ENCODE results near the gene TULP1.

TULP1 gene

GRCh38 chr6:35493307-35493983, 19.3 kb downstream of the TULP1 start:
- Histone ChIP-seq H3K4me3 (ENCODE audit: low read depth in 1 of 2, low read length in 2 of 2) (no peak overlapping the region), H3K27me3 (ENCODE audit: insufficient read depth, low read length, poor library complexity) (peaks cover 23% of the 10 kb centered on the region), H3K9me3 (ENCODE audit: insufficient read depth, low read length, severe bottlenecking) (no peaks in the 10 kb centered on the region), H3K4me1 (ENCODE audit: insufficient read depth, low read length) (peaks cover 12% of the 10 kb centered on the region), H3K36me3 (ENCODE audit: insufficient read depth, low read length) (no peaks in the 10 kb centered on the region), H4K20me1 (ENCODE audit: insufficient read depth, low read length) (peaks cover 8% of the 10 kb centered on the region), H3K79me2 (ENCODE audit: insufficient read depth, low read length) (no peaks in the 10 kb centered on the region), H3K9ac (ENCODE audit: low read depth, low read length) (no peak overlapping the region), H2AFZ (ENCODE audit: low read depth, low read length) (no peak overlapping the region), H3K27ac (ENCODE audit: low read length) (no peak overlapping the region), H3K4me2 (ENCODE audit: insufficient read depth, low read length) (no peak overlapping the region)
- no peak for DNase-seq
- TF ChIP-seq EZH2 (IDR thresholded peaks at IDR 0.05; ENCODE audit: borderline replicate concordance, low read depth, low read length, severe bottlenecking): no peak
- TF ChIP-seq CTCF (IDR thresholded peaks at IDR 0.05; ENCODE audit: borderline replicate concordance, extremely low read depth, low read length, poor library complexity, severe bottlenecking): no peak
- no peak for ATAC-seq (ENCODE audit: insufficient read depth, low read depth)

GRCh38 chr6:35492974-35493284, 19.8 kb downstream of the TULP1 start:
- no peak for DNase-seq
- ATAC-seq (ENCODE audit: insufficient read depth, low read depth): no peak
- H3K27me3 ChIP-seq (ENCODE audit: insufficient read depth, low read length, poor library complexity): peaks cover 18% of the 10 kb centered on the region
- no peak overlapping the region for H3K27ac ChIP-seq (ENCODE audit: low read length)
- TF ChIP-seq EZH2 (IDR thresholded peaks at IDR 0.05; ENCODE audit: borderline replicate concordance, low read depth, low read length, severe bottlenecking): no peak
- no peak for TF ChIP-seq CTCF (IDR thresholded peaks at IDR 0.05; ENCODE audit: borderline replicate concordance, extremely low read depth, low read length, poor library complexity, severe bottlenecking)
- no peak overlapping the region for H3K4me3 ChIP-seq (ENCODE audit: low read depth in 1 of 2, low read length in 2 of 2)
- no peak overlapping the region for H3K4me2 ChIP-seq (ENCODE audit: insufficient read depth, low read length)
- H3K36me3 ChIP-seq (ENCODE audit: insufficient read depth, low read length): no peaks in the 10 kb centered on the region
- no peak overlapping the region for H2AFZ ChIP-seq (ENCODE audit: low read depth, low read length)
- H3K9me3 ChIP-seq (ENCODE audit: insufficient read depth, low read length, severe bottlenecking): no peaks in the 10 kb centered on the region
- no peaks in the 10 kb centered on the region for H3K79me2 ChIP-seq (ENCODE audit: insufficient read depth, low read length)
- no peak overlapping the region for H3K9ac ChIP-seq (ENCODE audit: low read depth, low read length)
- peaks cover 9% of the 10 kb centered on the region for H3K4me1 ChIP-seq (ENCODE audit: insufficient read depth, low read length)
- peaks cover 4% of the 10 kb centered on the region; the same call in 1 of the 2 replicates for H4K20me1 ChIP-seq (ENCODE audit: insufficient read depth, low read length)

- Histone ChIP-seq H3K4me2 (ENCODE audit: insufficient read depth, low read length) (no peak overlapping the region), H2AFZ (ENCODE audit: low read depth, low read length) (no peak overlapping the region), H3K9ac (ENCODE audit: low read depth, low read length) (no peak overlapping the region), H3K79me2 (ENCODE audit: insufficient read depth, low read length) (no peaks in the 10 kb centered on the region), H4K20me1 (ENCODE audit: insufficient read depth, low read length) (peaks cover 4% of the 10 kb centered on the region; the same call in 1 of the 2 replicates), H3K9me3 (ENCODE audit: insufficient read depth, low read length, severe bottlenecking) (no peaks in the 10 kb centered on the region), H3K27ac (ENCODE audit: low read length) (no peak overlapping the region), H3K36me3 (ENCODE audit: insufficient read depth, low read length) (no peaks in the 10 kb centered on the region), H3K27me3 (ENCODE audit: insufficient read depth, low read length, poor library complexity) (peaks cover 12% of the 10 kb centered on the region), H3K4me1 (ENCODE audit: insufficient read depth, low read length) (peaks cover 4% of the 10 kb centered on the region), H3K4me3 (ENCODE audit: low read depth in 1 of 2, low read length in 2 of 2) (no peak overlapping the region)
- ATAC-seq (ENCODE audit: insufficient read depth, low read depth) (no peak), DNase-seq (no peak)
- TF ChIP-seq CTCF (IDR thresholded peaks at IDR 0.05; ENCODE audit: borderline replicate concordance, extremely low read depth, low read length, poor library complexity, severe bottlenecking) (no peak), EZH2 (IDR thresholded peaks at IDR 0.05; ENCODE audit: borderline replicate concordance, low read depth, low read length, severe bottlenecking) (no peak)
Measured at GRCh38 chr6:35492258-35492973, 20.3 kb downstream of the TULP1 start.

Measured in DND-41 (cell line).